SK-N-SH treated with all-trans-retinoic acid at 6 μM for 48 hours (cell line): ENCODE measurements around the gene CRHR1.

Experiments used
- ESRRG ChIP-seq: fragments of 250-450 bp; sonication (Bioruptor Pico); IDR thresholded peaks from 2 replicates; pipeline ENCODE4 v1.6.1; 2021; ENCODE audit warnings: mild to moderate bottlenecking
- ISL1 ChIP-seq: fragments of 250-450 bp; sonication (Bioruptor Pico); IDR thresholded peaks from 2 replicates; pipeline ENCODE4 v2.1.2; 2022; ENCODE audit warnings: mild to moderate bottlenecking, moderate library complexity
- PATZ1 ChIP-seq: fragments of 250-450 bp; sonication (Bioruptor Pico); IDR thresholded peaks from 2 replicates; pipeline ENCODE4 v1.8.0; 2020; ENCODE audit warnings: mild to moderate bottlenecking, moderate library complexity, borderline replicate concordance
- RARB ChIP-seq: fragments of 250-450 bp; sonication (Bioruptor Pico); IDR thresholded peaks from 2 replicates; pipeline ENCODE4 v1.8.0; 2021; ENCODE audit warnings: mild to moderate bottlenecking, moderate library complexity
- TOX ChIP-seq: fragments of 250-450 bp; sonication (Bioruptor Pico); IDR thresholded peaks from 2 replicates; pipeline ENCODE4 v1.8.0; 2021; ENCODE audit warnings: mild to moderate bottlenecking, moderate library complexity, borderline replicate concordance
- ZFP30 ChIP-seq: fragments of 450-650 bp; formaldehyde crosslinking; IDR thresholded peaks from 2 replicates; pipeline ENCODE4 v1.5.0; 2022; ENCODE audit warnings: mild to moderate bottlenecking, moderate library complexity
- ZNF565 ChIP-seq: fragments of 450-650 bp; formaldehyde crosslinking; conservative IDR thresholded peaks from 2 replicates; pipeline ENCODE4 v1.5.0; 2020; ENCODE audit warnings: low read depth, mild to moderate bottlenecking, moderate library complexity

- no peak for TF ChIP-seq ESRRG (CRISPR knock-in tag)
- TF ChIP-seq RARB (CRISPR knock-in tag): no peak
- TF ChIP-seq PATZ1 (CRISPR knock-in tag): no peak
- TF ChIP-seq ISL1 (CRISPR knock-in tag): no peak
- TF ChIP-seq ZNF565 (CRISPR knock-in tag): no peak
- TF ChIP-seq TOX (CRISPR knock-in tag): no peak
- TF ChIP-seq ZFP30: no peak
Observed at GRCh38 chr17:45851464-45851863, 67.3 kb downstream of the CRHR1 start.
